Stimulated activated CD4-positive, alpha-beta T cell treated with anti-CD3 and anti-CD28 coated beads, Interleukin-15, amount 100 ng/mL, for 24 hours (primary cell): ENCODE results near the gene CD36.

Source experiments
- DNase-seq: peaks from one replicate; pipeline ENCODE4 v3.0.0-alpha.2; 2020

The CD36 gene

DNA sequence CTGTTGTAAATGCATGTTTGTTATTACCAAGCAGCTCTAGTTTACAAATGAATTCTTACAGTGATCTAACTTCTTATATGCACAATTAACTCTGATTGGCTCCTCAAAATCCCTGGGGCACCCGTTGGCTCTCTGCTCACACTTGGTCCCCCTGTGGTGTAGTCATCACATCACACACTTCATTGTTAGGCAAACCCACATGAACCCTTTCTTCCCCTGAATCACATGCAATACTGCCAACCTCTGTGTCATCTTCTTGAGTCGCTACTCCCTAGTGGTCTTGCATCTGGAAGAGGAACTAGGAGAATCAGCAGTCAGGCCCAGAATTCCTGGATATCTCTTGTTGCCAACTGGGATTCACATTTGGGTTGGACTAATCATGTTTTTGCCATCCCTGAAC lies 73.1 kb downstream of the CD36 start:
- DNase-seq = no peak

- no peak for DNase-seq
Observed at GRCh38 chr7:80719261-80719660, 80.8 kb downstream of the CD36 start.

GRCh38 chr7:80720146-80720545 lies 81.7 kb downstream of the CD36 start:
- no peak for DNase-seq

- no peak for DNase-seq
Observed at GRCh38 chr7:80721883-80722615, 83.6 kb downstream of the CD36 start.

DNA sequence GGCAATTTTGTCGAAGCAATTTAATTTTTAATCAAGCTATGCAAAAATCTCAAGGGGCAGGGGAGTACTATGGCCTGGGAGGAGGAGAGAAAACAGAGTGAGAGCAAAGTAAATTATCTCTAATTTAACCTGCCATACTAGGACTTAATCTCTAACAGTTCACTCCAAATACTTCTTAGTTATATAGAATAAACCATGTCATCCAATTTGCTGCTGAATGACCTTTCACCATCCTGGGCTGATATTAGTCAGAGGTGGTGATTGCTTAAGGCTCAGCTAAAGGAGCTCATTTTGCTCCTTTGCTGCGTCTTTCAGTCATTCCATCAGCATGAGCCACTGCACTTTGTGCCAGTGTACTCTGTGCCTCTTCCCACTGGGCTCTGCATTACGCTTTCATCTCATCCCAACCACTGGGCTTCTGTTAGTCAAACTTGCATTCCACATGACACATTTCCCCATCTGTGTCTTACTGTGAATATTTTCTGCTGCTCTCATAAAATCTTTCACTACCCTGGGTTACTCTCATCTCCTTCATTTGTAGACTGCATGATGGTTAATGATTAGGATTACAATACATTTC lies 84.3 kb downstream of the CD36 start:
- no peak for DNase-seq

GRCh38 chr7:80724249-80724871 lies 85.9 kb downstream of the CD36 start:
- DNase-seq = no peak

DNA sequence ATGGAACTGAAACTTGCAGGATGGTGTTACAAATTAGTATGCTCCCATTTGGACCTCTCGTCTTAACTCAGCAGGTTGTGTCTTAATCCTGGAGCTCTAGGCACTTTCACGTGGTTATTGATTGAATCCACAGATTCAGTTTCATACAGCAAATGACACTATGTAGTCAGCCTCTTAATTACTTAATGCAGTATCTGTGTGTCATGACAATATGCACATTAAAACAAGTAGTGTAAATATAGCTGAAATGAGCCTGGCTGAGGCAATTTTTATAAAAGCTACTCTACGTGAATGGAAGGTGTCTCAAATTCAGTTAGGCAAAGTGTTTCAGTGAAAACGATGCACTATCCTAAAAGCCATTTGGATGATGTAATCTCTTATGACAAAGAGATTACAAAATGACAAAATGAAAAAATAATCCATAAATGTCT lies 86.8 kb downstream of the CD36 start:
- DNase-seq = no peak
